GM20000 (cell line): ENCODE measurements around the gene PTPRN2.

Source experiments
- DNase-seq: peaks from one replicate; pipeline ENCODE4 v3.0.0; 2012; ENCODE audit warnings: low spot score
- CTCF ChIP-seq: IDR thresholded peaks from 2 replicates; pipeline ENCODE4 v1.5.1; 2012; ENCODE audit warnings: mild to moderate bottlenecking, control low read depth; ENCODE audit errors: extremely low read depth, missing control alignments

The PTPRN2 gene

GRCh38 chr7:157994319-157994718 lies 593.3 kb downstream of the PTPRN2 start:
- no peak for TF ChIP-seq CTCF
- DNase-seq, result no peak

- TF ChIP-seq CTCF, result no peak
- no peak for DNase-seq
Measured at GRCh38 chr7:157993406-157994105, 594.1 kb downstream of the PTPRN2 start.

GRCh38 chr7:157992511-157993160 lies 595.0 kb downstream of the PTPRN2 start:
- DNase-seq, result no peak
- no peak for TF ChIP-seq CTCF

DNA sequence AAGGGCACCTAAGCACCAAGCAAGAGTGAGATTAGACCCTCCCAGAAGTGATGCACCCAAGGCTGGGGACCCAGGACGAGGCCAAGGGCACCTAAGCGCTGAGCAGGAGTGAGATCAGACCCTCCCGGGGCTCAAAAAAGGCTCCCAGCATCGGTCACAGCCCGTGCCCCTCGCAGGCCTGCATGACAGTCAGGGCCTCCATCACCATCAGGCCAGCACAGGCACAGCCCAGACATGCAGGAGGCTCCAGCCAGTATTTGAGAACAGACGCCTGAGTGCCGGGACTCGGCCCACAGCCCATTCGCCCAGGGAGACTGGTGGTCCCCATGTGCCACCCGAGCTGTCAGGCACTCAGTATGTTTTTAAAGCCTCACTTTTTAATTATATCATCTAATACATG lies 595.9 kb downstream of the PTPRN2 start:
- DNase-seq, result no peak
- no peak for TF ChIP-seq CTCF

DNA sequence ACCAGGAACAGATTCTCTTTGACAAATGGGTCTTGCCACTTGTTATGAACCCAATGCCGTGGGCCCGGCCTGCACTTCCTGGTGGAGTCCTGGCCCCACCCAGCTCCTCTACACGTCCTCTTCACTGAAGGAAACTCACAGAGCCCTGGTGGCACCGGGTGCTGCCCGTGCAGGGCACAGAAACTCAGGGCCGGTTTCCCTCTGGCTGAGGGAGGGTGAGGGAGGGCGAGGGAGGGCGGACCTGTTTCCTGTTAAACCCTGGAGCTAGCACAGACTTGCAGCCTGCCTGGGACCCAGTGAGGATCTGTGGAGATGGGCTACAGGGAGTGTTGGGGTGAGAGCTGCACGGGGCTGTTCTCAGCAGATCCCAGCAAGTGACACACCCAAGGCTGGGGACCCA lies 596.3 kb downstream of the PTPRN2 start:
- DNase-seq, result no peak
- TF ChIP-seq CTCF, result no peak

DNA sequence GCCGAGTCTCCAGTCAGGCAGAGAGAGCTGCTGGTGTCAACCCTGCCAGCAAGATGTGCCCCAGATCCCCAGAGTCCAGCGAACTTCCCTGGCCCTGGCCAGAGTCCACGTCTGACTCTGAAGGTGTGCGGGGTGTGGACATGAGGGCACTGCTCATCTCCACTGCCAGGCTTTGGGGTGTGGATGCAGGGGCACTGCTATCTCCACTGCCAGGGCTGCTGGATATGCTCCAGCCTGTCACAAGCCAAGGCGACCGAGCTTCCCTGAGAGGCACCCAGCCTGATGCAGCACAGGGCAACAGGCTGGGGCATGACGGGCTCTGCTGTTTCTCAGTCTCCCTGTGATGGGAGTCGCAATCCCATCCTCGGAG lies 596.8 kb downstream of the PTPRN2 start:
- DNase-seq, result no peak
- no peak for TF ChIP-seq CTCF

DNA sequence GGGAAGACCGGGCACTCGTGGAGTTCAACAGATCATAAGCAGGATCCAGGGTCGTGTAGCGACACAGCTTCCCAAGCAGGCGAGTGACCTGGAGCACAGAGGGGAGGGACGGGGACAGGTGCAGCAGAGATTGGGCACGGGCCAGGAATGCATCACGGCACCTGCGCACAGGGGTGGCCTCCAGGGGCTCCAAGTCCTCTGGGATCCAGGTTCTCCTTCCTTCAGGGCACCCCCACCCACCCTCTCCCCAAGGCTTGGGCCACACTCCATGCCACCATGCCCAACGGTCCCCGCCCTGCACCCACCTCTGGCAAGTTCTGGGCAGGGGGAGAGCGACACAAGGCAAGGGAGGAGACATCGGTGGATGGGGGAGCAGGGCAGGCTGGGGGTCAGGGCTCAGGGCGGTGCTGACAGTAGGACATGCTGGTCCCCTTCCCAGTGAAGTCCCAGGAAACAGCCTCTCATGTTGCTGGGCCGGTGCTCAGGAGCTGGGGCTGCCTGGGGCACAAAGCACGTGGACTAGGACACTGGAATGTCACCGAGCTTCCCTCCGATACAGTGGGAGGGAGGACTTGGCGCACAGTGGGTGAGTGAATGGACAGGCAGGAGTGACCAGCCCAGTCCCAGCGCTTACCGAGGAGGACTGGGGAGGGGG lies 597.3 kb downstream of the PTPRN2 start:
- no peak for DNase-seq
- no peak for TF ChIP-seq CTCF
